HepG2 (cell line): ENCODE measurements around the gene PKP3. TPM values are rescaled to one million over a fixed set of nuclear protein-coding genes. Genes with fewer than 3 reads are reported as not detected.
A peak's percentile ranks its signal among the peaks of the same experiment; 100 is the strongest.

Experiments used
- EHMT2 ChIP-seq: fragments of 200-600 bp; sonication (generic); IDR thresholded peaks from 2 replicates; pipeline ENCODE4 v1.7.0; 2017; ENCODE audit warnings: antibody characterized with exemption, low read depth, low read length, borderline replicate concordance
- GFI1 ChIP-seq: sonication (generic); formaldehyde crosslinking; IDR thresholded peaks from 2 replicates; pipeline ENCODE4 v1.5.0; 2020; ENCODE audit warnings: missing genetic modification reagents, mild to moderate bottlenecking, borderline replicate concordance
- KMT2A ChIP-seq: sonication (generic); formaldehyde crosslinking; IDR thresholded peaks from 2 replicates; pipeline ENCODE4 v1.4.0; 2020; ENCODE audit warnings: missing genetic modification reagents
- MBD4 ChIP-seq: IDR thresholded peaks from 2 replicates; pipeline ENCODE4 v1.6.1; 2012; ENCODE audit warnings: low read length, inconsistent platforms, borderline replicate concordance
- MXI1 ChIP-seq: IDR thresholded peaks from 3 replicates; pipeline ENCODE4 v1.6.1; 2012; ENCODE audit warnings: low read depth, low read length, inconsistent platforms, borderline replicate concordance
- NBN ChIP-seq: fragments of 450-650 bp; conservative IDR thresholded peaks from 2 replicates; pipeline ENCODE4 v1.6.1; 2017
- SNAI1 ChIP-seq: sonication (generic); formaldehyde crosslinking; IDR thresholded peaks from 2 replicates; pipeline ENCODE4 v1.5.0; 2020; ENCODE audit warnings: mild to moderate bottlenecking, missing genetic modification reagents, borderline replicate concordance
- SP1 ChIP-seq, 2 experiments: fragments of 450-650 bp in 1 of 2; sonication (generic) in 1 of 2; formaldehyde crosslinking in 1 of 2; IDR thresholded peaks; 2 replicates each; pipeline versions ENCODE4 v1.4.0 to v1.6.1; 2016 to 2020; ENCODE audit warnings: missing genetic modification reagents in 1 of 2
- SP5 ChIP-seq: IDR thresholded peaks from 2 replicates; pipeline ENCODE4 v1.6.1; 2016; ENCODE audit warnings: low read depth, borderline replicate concordance
- ZBTB42 ChIP-seq: sonication (generic); formaldehyde crosslinking; IDR thresholded peaks from 2 replicates; pipeline ENCODE4 v1.5.0; 2020; ENCODE audit warnings: mild to moderate bottlenecking, missing genetic modification reagents
- ZNF263 ChIP-seq: sonication (generic); formaldehyde crosslinking; IDR thresholded peaks from 2 replicates; pipeline ENCODE4 v1.4.0; 2020; ENCODE audit warnings: missing genetic modification reagents
- ZNF329 ChIP-seq: sonication (generic); formaldehyde crosslinking; IDR thresholded peaks from 2 replicates; pipeline ENCODE4 v1.9.0; 2021; ENCODE audit warnings: low read depth, mild to moderate bottlenecking, missing genetic modification reagents
- ZNF44 ChIP-seq: sonication (generic); formaldehyde crosslinking; IDR thresholded peaks from 2 replicates; pipeline ENCODE4 v1.5.1; 2020; ENCODE audit warnings: mild to moderate bottlenecking, missing genetic modification reagents
- ZNF564 ChIP-seq: sonication (generic); formaldehyde crosslinking; IDR thresholded peaks from 2 replicates; pipeline ENCODE4 v1.8.1; 2023; ENCODE audit warnings: mild to moderate bottlenecking, missing genetic modification reagents
- ZNF570 ChIP-seq: sonication (generic); formaldehyde crosslinking; IDR thresholded peaks from 2 replicates; pipeline ENCODE4 v1.4.0; 2020; ENCODE audit warnings: mild to moderate bottlenecking, missing genetic modification reagents, borderline replicate concordance
- ZNF703 ChIP-seq: sonication (generic); formaldehyde crosslinking; IDR thresholded peaks from 2 replicates; pipeline ENCODE4 v1.5.1; 2020; ENCODE audit warnings: missing genetic modification reagents, mild to moderate bottlenecking, moderate library complexity, borderline replicate concordance
- ZNF782 ChIP-seq: sonication (generic); formaldehyde crosslinking; IDR thresholded peaks from 2 replicates; pipeline ENCODE4 v1.4.0; 2020; ENCODE audit warnings: missing genetic modification reagents, mild to moderate bottlenecking, borderline replicate concordance
- polyA plus RNA-seq, 8 experiments: library from polyadenylated mRNA; depleted of rRNA in 3 of 8; stranded (reverse) in 7 of 8; unstranded in 1 of 8; fragments of >200 nt; fragmentation: Illumina TruSeq in 4 of 8; extraction: Trizol in 4 of 8; gene quantifications; 2 replicates each; pipeline versions ENCODE4 v1.2.1 to v1.2.3, GENCODE V29; 2011 to 2016; ENCODE audit warnings: low read depth in 4 of 8, missing spikeins in 1 of 8, mixed read lengths in 1 of 8; ENCODE audit not compliant: insufficient read depth in 1 of 8
- total RNA-seq, 5 experiments: library from RNA; depleted of rRNA; stranded (reverse); fragments of >200 nt; fragmentation: Illumina TruSeq; extraction: Trizol; gene quantifications; 2 replicates each; pipeline ENCODE4 v1.2.3, GENCODE V29; 2016; ENCODE audit warnings: low read depth in 1 of 5
- TF ChIP-seq, protein P1 (sequence below): IDR thresholded peaks from 2 replicates; pipeline ENCODE4 v1.6.1; 2016
- TF ChIP-seq, protein P2 (sequence below): fragments of 450-650 bp; IDR thresholded peaks from 2 replicates; pipeline ENCODE4 v1.6.1; 2017
- TF ChIP-seq, protein P3 (sequence below): sonication (generic); formaldehyde crosslinking; IDR thresholded peaks from 2 replicates; pipeline ENCODE4 v1.5.0; 2020; ENCODE audit warnings: missing genetic modification reagents

Gene PKP3
- total and polyA plus RNA-seq, 2 of the 13 experiments (the other 11 are each of a cell fraction or from before 2014, with no cell fraction given), result 18.0 to 28.7 TPM

DNA sequence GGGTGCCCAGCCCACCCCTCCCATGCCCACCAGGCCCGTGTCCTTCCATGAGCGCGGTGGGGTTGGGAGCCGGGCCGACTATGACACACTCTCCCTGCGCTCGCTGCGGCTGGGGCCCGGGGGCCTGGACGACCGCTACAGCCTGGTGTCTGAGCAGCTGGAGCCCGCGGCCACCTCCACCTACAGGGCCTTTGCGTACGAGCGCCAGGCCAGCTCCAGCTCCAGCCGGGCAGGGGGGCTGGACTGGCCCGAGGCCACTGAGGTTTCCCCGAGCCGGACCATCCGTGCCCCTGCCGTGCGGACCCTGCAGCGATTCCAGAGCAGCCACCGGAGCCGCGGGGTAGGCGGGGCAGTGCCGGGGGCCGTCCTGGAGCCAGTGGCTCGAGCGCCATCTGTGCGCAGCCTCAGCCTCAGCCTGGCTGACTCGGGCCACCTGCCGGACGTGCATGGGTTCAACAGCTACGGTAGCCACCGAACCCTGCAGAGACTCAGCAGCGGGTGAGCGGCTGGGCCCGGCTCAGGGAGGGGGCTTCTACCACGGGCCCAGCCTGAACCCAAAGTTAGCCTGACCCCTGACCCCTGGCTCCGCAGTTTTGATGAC lies 3.0 kb downstream of the PKP3 start (continued):
- TF ChIP-seq MBD4 (no peak), EHMT2 (no peak), SNAI1 (CRISPR knock-in tag) (no peak), KMT2A (CRISPR knock-in tag) (peak; percentile 80; the same call in 1 of the 2 replicates), GFI1 (CRISPR knock-in tag) (no peak), MXI1 (0 out of 3 replicates have a peak, but pooled peaks have one; percentile 44), ZNF329 (CRISPR knock-in tag) (0 out of 2 replicates have a peak, but pooled peaks have one; percentile 34), ZNF782 (no peak), ZNF564 (CRISPR knock-in tag) (peak; percentile 62; the same call in 1 of the 2 replicates), ZNF44 (CRISPR knock-in tag) (0 out of 2 replicates have a peak, but pooled peaks have one; percentile 66), NBN (no peak), SP1 (IDR thresholded peaks at IDR 0.05) (no peak), SP1 (CRISPR knock-in tag; IDR thresholded peaks at IDR 0.05) (no peak), ZNF570 (CRISPR knock-in tag) (no peak), ZNF263 (CRISPR knock-in tag) (0 out of 2 replicates have a peak, but pooled peaks have one; percentile 14), SP5 (CRISPR knock-in tag) (peak; percentile 95), ZBTB42 (CRISPR knock-in tag) (no peak), ZNF703 (CRISPR knock-in tag) (no peak)
- TF ChIP-seq, protein P1, sequence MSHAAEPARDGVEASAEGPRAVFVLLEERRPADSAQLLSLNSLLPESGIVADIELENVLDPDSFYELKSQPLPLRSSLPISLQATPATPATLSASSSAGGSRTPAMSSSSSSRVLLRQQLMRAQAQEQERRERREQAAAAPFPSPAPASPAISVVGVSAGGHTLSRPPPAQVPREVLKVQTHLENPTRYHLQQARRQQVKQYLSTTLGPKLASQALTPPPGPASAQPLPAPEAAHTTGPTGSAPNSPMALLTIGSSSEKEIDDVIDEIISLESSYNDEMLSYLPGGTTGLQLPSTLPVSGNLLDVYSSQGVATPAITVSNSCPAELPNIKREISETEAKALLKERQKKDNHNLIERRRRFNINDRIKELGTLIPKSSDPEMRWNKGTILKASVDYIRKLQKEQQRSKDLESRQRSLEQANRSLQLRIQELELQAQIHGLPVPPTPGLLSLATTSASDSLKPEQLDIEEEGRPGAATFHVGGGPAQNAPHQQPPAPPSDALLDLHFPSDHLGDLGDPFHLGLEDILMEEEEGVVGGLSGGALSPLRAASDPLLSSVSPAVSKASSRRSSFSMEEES, result no peak
- TF ChIP-seq, protein P2, sequence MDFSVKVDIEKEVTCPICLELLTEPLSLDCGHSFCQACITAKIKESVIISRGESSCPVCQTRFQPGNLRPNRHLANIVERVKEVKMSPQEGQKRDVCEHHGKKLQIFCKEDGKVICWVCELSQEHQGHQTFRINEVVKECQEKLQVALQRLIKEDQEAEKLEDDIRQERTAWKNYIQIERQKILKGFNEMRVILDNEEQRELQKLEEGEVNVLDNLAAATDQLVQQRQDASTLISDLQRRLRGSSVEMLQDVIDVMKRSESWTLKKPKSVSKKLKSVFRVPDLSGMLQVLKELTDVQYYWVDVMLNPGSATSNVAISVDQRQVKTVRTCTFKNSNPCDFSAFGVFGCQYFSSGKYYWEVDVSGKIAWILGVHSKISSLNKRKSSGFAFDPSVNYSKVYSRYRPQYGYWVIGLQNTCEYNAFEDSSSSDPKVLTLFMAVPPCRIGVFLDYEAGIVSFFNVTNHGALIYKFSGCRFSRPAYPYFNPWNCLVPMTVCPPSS, result no peak
- TF ChIP-seq, protein P3, sequence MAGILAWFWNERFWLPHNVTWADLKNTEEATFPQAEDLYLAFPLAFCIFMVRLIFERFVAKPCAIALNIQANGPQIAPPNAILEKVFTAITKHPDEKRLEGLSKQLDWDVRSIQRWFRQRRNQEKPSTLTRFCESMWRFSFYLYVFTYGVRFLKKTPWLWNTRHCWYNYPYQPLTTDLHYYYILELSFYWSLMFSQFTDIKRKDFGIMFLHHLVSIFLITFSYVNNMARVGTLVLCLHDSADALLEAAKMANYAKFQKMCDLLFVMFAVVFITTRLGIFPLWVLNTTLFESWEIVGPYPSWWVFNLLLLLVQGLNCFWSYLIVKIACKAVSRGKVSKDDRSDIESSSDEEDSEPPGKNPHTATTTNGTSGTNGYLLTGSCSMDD (CRISPR knock-in tag), result no peak
